MM.1S (cell line): ENCODE data around the gene DCX.

Experiments used
- DNase-seq: peaks from one replicate; pipeline ENCODE4 v3.0.0-alpha.2; 2015
- H2AFZ ChIP-seq: fragments of 300-600 bp; sonication (generic); 2 replicates; pipeline ENCODE4 v1.6.0; 2016; ENCODE audit warnings: antibody characterized with exemption, low read length
- H3F3A ChIP-seq: fragments of 300-600 bp; sonication (generic); 2 replicates; pipeline ENCODE4 v1.6.1; 2016; ENCODE audit warnings: mild to moderate bottlenecking, antibody characterized with exemption, low read length, moderate library complexity, mixed read lengths; ENCODE audit not compliant: insufficient read depth
- H3K27ac ChIP-seq: fragments of 300-600 bp; sonication (generic); 2 replicates; pipeline ENCODE4 v1.5.1; 2016; ENCODE audit warnings: mild to moderate bottlenecking, low read length
- H3K27me3 ChIP-seq: fragments of 300-600 bp; sonication (generic); replicated peaks from 2 replicates; pipeline ENCODE4 v1.6.0; 2016; ENCODE audit warnings: low read length; ENCODE audit not compliant: insufficient read depth
- H3K36me3 ChIP-seq: fragments of 300-600 bp; sonication (generic); replicated peaks from 2 replicates; pipeline ENCODE4 v1.6.1; 2016; ENCODE audit warnings: mild to moderate bottlenecking, low read length, mixed read lengths; ENCODE audit not compliant: insufficient read depth
- H3K4me1 ChIP-seq: fragments of 300-600 bp; sonication (generic); 2 replicates; pipeline ENCODE4 v1.6.1; 2016; ENCODE audit warnings: low read length, mixed read lengths
- H3K4me2 ChIP-seq: fragments of 300-600 bp; sonication (generic); 2 replicates; pipeline ENCODE4 v1.6.0; 2016; ENCODE audit warnings: low read depth, low read length
- H3K4me3 ChIP-seq: fragments of 300-600 bp; sonication (generic); 2 replicates; pipeline ENCODE4 v1.5.1; 2016; ENCODE audit warnings: low read length, mixed read lengths
- H3K79me2 ChIP-seq: fragments of 300-600 bp; sonication (generic); 2 replicates; pipeline ENCODE4 v1.6.1; 2016; ENCODE audit warnings: mixed run types, low read length, mixed read lengths
- H3K9ac ChIP-seq: fragments of 300-600 bp; sonication (generic); 2 replicates; pipeline ENCODE4 v1.6.1; 2016; ENCODE audit warnings: low read length, mixed read lengths
- H3K9me2 ChIP-seq: fragments of 300-600 bp; sonication (generic); replicated peaks from 2 replicates; pipeline ENCODE4 v1.6.1; 2016; ENCODE audit warnings: mild to moderate bottlenecking, low read length, mixed read lengths; ENCODE audit not compliant: insufficient read depth
- H3K9me3 ChIP-seq: fragments of 300-600 bp; sonication (generic); replicated peaks from 2 replicates; pipeline ENCODE4 v1.6.1; 2016; ENCODE audit warnings: mild to moderate bottlenecking, low read length, mixed read lengths; ENCODE audit not compliant: insufficient read depth
- H4K20me1 ChIP-seq: fragments of 300-600 bp; sonication (generic); 2 replicates; pipeline ENCODE4 v1.6.1; 2016; ENCODE audit warnings: mild to moderate bottlenecking, low read length, moderate library complexity, mixed read lengths; ENCODE audit not compliant: insufficient read depth
- CTCF ChIP-seq: fragments of 300-600 bp; sonication (generic); IDR thresholded peaks from 2 replicates; pipeline ENCODE4 v1.5.1; 2016; ENCODE audit warnings: antibody characterized with exemption, low read length, mixed read lengths
- EZH2 ChIP-seq: fragments of 300-600 bp; sonication (generic); optimal IDR thresholded peaks from 2 replicates; pipeline ENCODE3; 2017; ENCODE audit warnings: low read depth, mild to moderate bottlenecking, antibody characterized with exemption, low read length, mixed read lengths
- EZH2phosphoT487 ChIP-seq: fragments of 300-600 bp; sonication (generic); IDR thresholded peaks from 2 replicates; pipeline ENCODE4 v1.6.1; 2018; ENCODE audit warnings: antibody characterized with exemption, low read length

The DCX gene

GRCh38 chrX:111402344-111402743 is 9.6 kb downstream of the DCX start:
- Histone ChIP-seq H3K9me3 (no peaks in the 10 kb centered on the region), H3K4me3 (no peak overlapping the region), H3K27me3 (no peaks in the 10 kb centered on the region), H3K9me2 (no peaks in the 10 kb centered on the region), H3K79me2 (no peaks in the 10 kb centered on the region), H2AFZ (no peak overlapping the region), H3K27ac (no peak overlapping the region), H3K36me3 (no peaks in the 10 kb centered on the region), H3K4me2 (no peak overlapping the region), H4K20me1 (no peaks in the 10 kb centered on the region), H3K9ac (no peak overlapping the region), H3F3A (no peaks in the 10 kb centered on the region), H3K4me1 (no peaks in the 10 kb centered on the region)
- TF ChIP-seq EZH2phosphoT487 (no peak), EZH2 (no peak)
- DNase-seq = no peak

GRCh38 chrX:111395149-111395548 is 16.8 kb downstream of the DCX start:
- Histone ChIP-seq H3K4me2 (no peak overlapping the region), H3F3A (no peaks in the 10 kb centered on the region), H3K9ac (no peak overlapping the region), H3K36me3 (no peaks in the 10 kb centered on the region), H3K4me1 (no peaks in the 10 kb centered on the region), H3K79me2 (no peaks in the 10 kb centered on the region), H3K9me2 (no peaks in the 10 kb centered on the region), H2AFZ (no peak overlapping the region), H3K27me3 (no peaks in the 10 kb centered on the region), H3K27ac (no peak overlapping the region), H3K9me3 (no peaks in the 10 kb centered on the region), H3K4me3 (no peak overlapping the region), H4K20me1 (no peaks in the 10 kb centered on the region)
- TF ChIP-seq EZH2phosphoT487 = no peak
- no peak for TF ChIP-seq EZH2
- TF ChIP-seq CTCF = no peak
- no peak for DNase-seq

GRCh38 chrX:111394569-111394968 is 17.4 kb downstream of the DCX start:
- Histone ChIP-seq H3K27ac (no peak overlapping the region), H3F3A (no peaks in the 10 kb centered on the region), H3K4me3 (no peak overlapping the region), H3K9me2 (no peaks in the 10 kb centered on the region), H3K27me3 (no peaks in the 10 kb centered on the region), H3K9me3 (no peaks in the 10 kb centered on the region), H3K4me2 (no peak overlapping the region), H3K36me3 (no peaks in the 10 kb centered on the region), H3K79me2 (no peaks in the 10 kb centered on the region), H4K20me1 (no peaks in the 10 kb centered on the region), H2AFZ (no peak overlapping the region), H3K4me1 (no peaks in the 10 kb centered on the region), H3K9ac (no peak overlapping the region)
- DNase-seq = no peak
- TF ChIP-seq EZH2 (no peak), CTCF (no peak), EZH2phosphoT487 (no peak)

- no peaks in the 10 kb centered on the region for H3F3A ChIP-seq
- no peak overlapping the region for H3K4me2 ChIP-seq
- no peak for TF ChIP-seq CTCF
- no peak for TF ChIP-seq EZH2
- no peak for TF ChIP-seq EZH2phosphoT487
- no peaks in the 10 kb centered on the region for H4K20me1 ChIP-seq
- no peak overlapping the region for H3K4me3 ChIP-seq
- H3K36me3 ChIP-seq = no peaks in the 10 kb centered on the region
- no peaks in the 10 kb centered on the region for H3K27me3 ChIP-seq
- DNase-seq = no peak
- H3K9me2 ChIP-seq = no peaks in the 10 kb centered on the region
- H2AFZ ChIP-seq = no peak overlapping the region
- no peak overlapping the region for H3K27ac ChIP-seq
- H3K9ac ChIP-seq = no peak overlapping the region
- H3K79me2 ChIP-seq = no peaks in the 10 kb centered on the region
- no peaks in the 10 kb centered on the region for H3K9me3 ChIP-seq
- no peaks in the 10 kb centered on the region for H3K4me1 ChIP-seq
These were observed 24.4 kb downstream of the DCX start for GRCh38 chrX:111387470-111388070.
